Esophagus muscularis mucosa (tissue), 4 donors: Measurements from ENCODE around the gene MAPKAP1. TPM values are rescaled to one million over a fixed set of nuclear protein-coding genes. Genes with fewer than 3 reads are reported as not detected.

Experiments used
- DNase-seq: peaks from one replicate; pipeline ENCODE4 v3.0.0-alpha.2; 2017; ENCODE audit errors: extremely low spot score
- H3K27ac ChIP-seq, 4 donors: fragments of 200-600 bp; sonication (generic); replicated peaks in 1 of 4; 1 replicate in 3 of 4; 2 replicates in 1 of 4; pipeline ENCODE4 v1.5.1; 2016 to 2019; ENCODE audit warnings: mild to moderate bottlenecking in 1 of 4
- H3K27me3 ChIP-seq, 4 donors: fragments of 200-600 bp; sonication (generic); one replicate each; pipeline versions ENCODE4 v1.5.1 to v1.6.0; 2016 to 2019
- H3K36me3 ChIP-seq, 4 donors: fragments of 200-600 bp; sonication (generic); one replicate each; pipeline ENCODE4 v1.5.1; 2016 to 2019
- H3K4me1 ChIP-seq, 4 donors: fragments of 200-600 bp; sonication (generic); one replicate each; pipeline ENCODE4 v1.5.1; 2016 to 2019
- H3K4me3 ChIP-seq, 4 donors: fragments of 200-600 bp; sonication (generic); 1 replicate in 2 of 4; 2 replicates in 2 of 4; pipeline ENCODE4 v1.5.1; 2016 to 2019; ENCODE audit warnings: mild to moderate bottlenecking in 4 of 4, moderate library complexity in 1 of 4
- H3K9me3 ChIP-seq, 4 donors: fragments of 200-600 bp; sonication (generic); 1 replicate in 3 of 4; 2 replicates in 1 of 4; pipeline ENCODE4 v1.5.1; 2016 to 2019
- CTCF ChIP-seq, 3 experiments: fragments of 200-600 bp in 2 of 3; fragments of 450-650 bp in 1 of 3; sonication (generic) in 2 of 3; IDR thresholded peaks; one replicate each; pipeline ENCODE4 v1.5.1; 2017 to 2019; ENCODE audit warnings: antibody characterized with exemption in 3 of 3, mild to moderate bottlenecking in 2 of 3, moderate library complexity in 1 of 3
- EP300 ChIP-seq: sonication (generic); formaldehyde crosslinking; IDR thresholded peaks from one replicate; pipeline ENCODE4 v1.6.1; 2017; ENCODE audit warnings: antibody characterized with exemption
- POLR2A ChIP-seq: fragments of 450-650 bp; IDR thresholded peaks from one replicate; pipeline ENCODE4 v1.6.1; 2017; ENCODE audit warnings: antibody characterized with exemption, moderate library complexity, mild to moderate bottlenecking, low read depth
- POLR2AphosphoS5 ChIP-seq, 2 donors: sonication (generic); formaldehyde crosslinking; IDR thresholded peaks; one replicate each; pipeline ENCODE4 v1.6.1; 2017; ENCODE audit warnings: antibody characterized with exemption in 2 of 2
- WGBS: methylation state at CpG from one replicate; pipeline ENCODE4 v1.1.5; 2018; 5-methylcytosine and 5-hydroxymethylcytosine counted together
- intact Hi-C: fragments of 100-400 bp; cut with DNase I; formaldehyde crosslinking; loops from one replicate; pipeline ENCODE4 v1.15.1; 2023
- total RNA-seq, 4 donors: library from RNA; depleted of rRNA; stranded (reverse); fragments of >200 nt; gene quantifications; one replicate each; pipeline versions ENCODE4 v1.1.0 to v1.2.1, GENCODE V29; 2016

Gene MAPKAP1
- total RNA-seq, 4 donors from 2014 or later, result 84.3 to 103 (median 93.4) TPM

- whole genome bisulfite sequencing, result 79% methylated on average over 5 of the region's 5 CpGs
- TF ChIP-seq CTCF (IDR thresholded peaks at IDR 0.05) (no peak), POLR2A (no peak), EP300 (no peak), POLR2AphosphoS5 (IDR thresholded peaks at IDR 0.05) (no peak)
- Histone ChIP-seq H3K36me3 (no peaks in the 10 kb centered on the region), H3K27me3 (no peaks in the 10 kb centered on the region), H3K27ac (no peak overlapping the region), H3K9me3 (no peaks in the 10 kb centered on the region), H3K4me1 (peaks cover 7 to 22% (median 18%) of the 10 kb centered on the region in 4 donors), H3K4me3 (no peak overlapping the region)
- no peak for DNase-seq
- intact Hi-C loops, result loop anchor here (5.0 kb wide), 2 partner anchors 37 to 148 kb away; partner anchors contain the start of gene MAPKAP1
Measured at GRCh38 chr9:125744616-125745015, 37.6 kb upstream of the MAPKAP1 start.

GRCh38 chr9:125743682-125744428 is 36.8 kb upstream of the MAPKAP1 start:
- no peak for DNase-seq
- Histone ChIP-seq H3K4me1 (peaks cover 6 to 17% (median 12%) of the 10 kb centered on the region in 4 donors), H3K27me3 (no peaks in the 10 kb centered on the region), H3K36me3 (no peaks in the 10 kb centered on the region), H3K4me3 (no peak overlapping the region), H3K9me3 (no peaks in the 10 kb centered on the region), H3K27ac (no peak overlapping the region)
- intact Hi-C loops, result no loop called here
- no peak for TF ChIP-seq POLR2A
- WGBS, result 78% methylated on average over 5 of the region's 5 CpGs

GRCh38 chr9:125742657-125743056 is 35.6 kb upstream of the MAPKAP1 start:
- Histone ChIP-seq H3K9me3 (no peaks in the 10 kb centered on the region), H3K4me3 (no peak overlapping the region), H3K27me3 (no peaks in the 10 kb centered on the region), H3K27ac (no peak overlapping the region), H3K4me1 (peaks cover 6 to 16% (median 12%) of the 10 kb centered on the region in 4 donors), H3K36me3 (no peaks in the 10 kb centered on the region)
- DNase-seq, result no peak
- intact Hi-C loops, result no loop called here
- TF ChIP-seq EP300, result no peak
- TF ChIP-seq CTCF (IDR thresholded peaks at IDR 0.05), result no peak
- TF ChIP-seq POLR2AphosphoS5 (IDR thresholded peaks at IDR 0.05), result no peak
- TF ChIP-seq POLR2A, result no peak
- 90% methylated on average over 3 of the region's 3 CpGs for WGBS

GRCh38 chr9:125739436-125739835 is 32.4 kb upstream of the MAPKAP1 start:
- H3K9me3 ChIP-seq, result no peaks in the 10 kb centered on the region
- H3K4me1 ChIP-seq, result peaks cover 0 to under 1% (median 0%) of the 10 kb centered on the region in 4 donors
- H3K4me3 ChIP-seq, result no peak overlapping the region
- H3K27ac ChIP-seq, result no peak overlapping the region
- DNase-seq, result no peak
- 87% methylated on average over 3 of the region's 3 CpGs for WGBS
- no peaks in the 10 kb centered on the region for H3K36me3 ChIP-seq
- intact Hi-C loops, result no loop called here
- H3K27me3 ChIP-seq, result no peaks in the 10 kb centered on the region
- no peak for TF ChIP-seq EP300
- no peak for TF ChIP-seq CTCF (IDR thresholded peaks at IDR 0.05)
- no peak for TF ChIP-seq POLR2AphosphoS5 (IDR thresholded peaks at IDR 0.05)
- TF ChIP-seq POLR2A, result no peak

- DNase-seq, result peak; percentile 39
- Histone ChIP-seq H3K4me1 (no peaks in the 10 kb centered on the region), H3K9me3 (no peaks in the 10 kb centered on the region), H3K36me3 (no peaks in the 10 kb centered on the region), H3K4me3 (no peak overlapping the region), H3K27ac (no peak overlapping the region), H3K27me3 (no peaks in the 10 kb centered on the region)
- intact Hi-C loops, result no loop called here
- TF ChIP-seq POLR2A (no peak), EP300 (no peak), POLR2AphosphoS5 (IDR thresholded peaks at IDR 0.05) (no peak)
- 100% methylated on average over 2 of the region's 2 CpGs for WGBS
Measured at GRCh38 chr9:125732562-125732961, 25.6 kb upstream of the MAPKAP1 start.
